ENCODE measurements around the gene SCARB1. TPM values are rescaled to one million over a fixed set of nuclear protein-coding genes. Genes with fewer than 3 reads are reported as not detected.

The SCARB1 gene
- total RNA-seq, 1 experiment from 2014 or later: 44.9 TPM

DNA sequence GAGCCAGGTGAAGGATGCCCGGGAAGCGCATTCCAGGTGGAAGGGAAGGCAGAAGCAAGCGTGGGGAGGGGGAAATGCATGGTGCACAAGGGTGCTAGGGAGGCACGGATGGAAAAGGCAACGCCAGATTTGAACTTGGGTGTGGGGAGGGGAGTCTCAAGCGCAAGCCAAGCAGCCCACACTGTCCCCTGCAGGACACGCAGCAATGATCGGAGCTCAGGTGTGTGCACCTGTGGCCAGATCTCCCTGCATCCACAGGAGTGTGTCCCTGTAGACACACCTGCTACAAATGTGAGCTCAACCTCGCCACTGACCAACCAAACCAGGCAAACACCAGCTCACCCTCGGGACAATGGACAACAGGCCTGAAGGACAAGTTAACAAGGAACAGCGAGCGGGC, 63.2 kb downstream of the SCARB1 start:
- no peak overlapping the region for H3K4me3 ChIP-seq (ENCODE audit: insufficient read depth, low read depth, low read length)
- no peak for DNase-seq
- H3K27me3 ChIP-seq (ENCODE audit: control insufficient read depth, insufficient read depth, low read length): no peaks in the 10 kb centered on the region
- peaks cover 2% of the 10 kb centered on the region; the same call in 1 of the 2 replicates for H3K36me3 ChIP-seq (replicated peaks; ENCODE audit: control insufficient read depth, insufficient read depth, low read length)

DNA sequence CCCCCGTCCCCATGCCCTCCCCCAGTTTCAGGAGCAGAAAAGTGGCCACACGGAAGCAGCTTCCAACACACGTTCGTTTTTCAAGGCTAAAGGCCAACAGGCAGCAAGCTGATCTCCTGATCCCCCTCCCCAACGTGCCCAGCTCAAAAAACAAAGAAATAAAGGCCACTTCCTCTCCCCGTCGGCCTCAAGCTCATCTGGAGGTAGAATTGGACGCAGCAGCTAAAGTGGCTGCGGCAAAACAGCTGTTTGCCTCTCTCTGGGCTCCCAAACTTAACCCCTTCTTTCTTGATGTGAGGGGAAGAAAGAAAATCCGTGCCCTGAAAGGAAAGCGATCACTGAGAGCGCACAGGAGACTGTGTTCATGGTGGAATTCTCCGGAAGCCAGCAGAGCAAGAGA, 66.3 kb downstream of the SCARB1 start:
- DNase-seq: no peak
- no peak overlapping the region for H3K4me3 ChIP-seq (ENCODE audit: insufficient read depth, low read depth, low read length)
- H3K27me3 ChIP-seq (ENCODE audit: control insufficient read depth, insufficient read depth, low read length): no peaks in the 10 kb centered on the region
- H3K36me3 ChIP-seq (replicated peaks; ENCODE audit: control insufficient read depth, insufficient read depth, low read length): no peaks in the 10 kb centered on the region; the same call in 1 of the 2 replicates

DNA sequence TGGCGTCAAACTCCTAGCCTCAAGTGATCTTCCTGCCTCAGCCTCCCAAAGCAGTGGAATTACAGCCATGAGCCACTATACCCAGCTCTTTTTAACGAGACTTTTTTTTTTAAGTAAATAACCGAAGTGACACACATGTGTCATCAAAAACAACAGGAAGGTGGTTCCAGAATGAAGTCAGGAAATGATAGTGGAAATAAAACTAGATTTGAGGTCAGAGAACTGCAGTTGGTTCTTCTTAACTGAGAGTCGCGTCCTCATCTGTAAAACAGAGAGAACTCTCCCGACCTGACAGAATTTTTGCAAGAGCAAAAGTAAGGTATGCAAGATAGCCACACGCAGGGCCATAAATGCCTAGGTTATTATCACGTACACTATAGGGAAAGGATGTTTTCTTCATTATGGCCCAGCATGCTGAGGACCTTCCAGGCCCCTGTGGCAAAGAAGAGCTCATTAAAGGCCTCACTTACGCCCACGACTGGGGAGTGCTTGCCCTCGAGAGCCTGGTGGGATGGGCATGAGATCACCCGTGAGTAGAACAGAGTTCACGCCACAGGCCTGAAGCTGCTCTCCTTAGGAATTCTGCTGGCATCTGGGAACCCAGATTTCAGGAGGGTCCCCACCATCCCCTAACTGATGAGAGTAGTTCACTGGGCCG, 67.2 kb downstream of the SCARB1 start:
- no peak for DNase-seq
- no peaks in the 10 kb centered on the region; the same call in 1 of the 2 replicates for H3K36me3 ChIP-seq (replicated peaks; ENCODE audit: control insufficient read depth, insufficient read depth, low read length)
- no peaks in the 10 kb centered on the region for H3K27me3 ChIP-seq (ENCODE audit: control insufficient read depth, insufficient read depth, low read length)
- no peak overlapping the region for H3K4me3 ChIP-seq (ENCODE audit: insufficient read depth, low read depth, low read length)

DNA sequence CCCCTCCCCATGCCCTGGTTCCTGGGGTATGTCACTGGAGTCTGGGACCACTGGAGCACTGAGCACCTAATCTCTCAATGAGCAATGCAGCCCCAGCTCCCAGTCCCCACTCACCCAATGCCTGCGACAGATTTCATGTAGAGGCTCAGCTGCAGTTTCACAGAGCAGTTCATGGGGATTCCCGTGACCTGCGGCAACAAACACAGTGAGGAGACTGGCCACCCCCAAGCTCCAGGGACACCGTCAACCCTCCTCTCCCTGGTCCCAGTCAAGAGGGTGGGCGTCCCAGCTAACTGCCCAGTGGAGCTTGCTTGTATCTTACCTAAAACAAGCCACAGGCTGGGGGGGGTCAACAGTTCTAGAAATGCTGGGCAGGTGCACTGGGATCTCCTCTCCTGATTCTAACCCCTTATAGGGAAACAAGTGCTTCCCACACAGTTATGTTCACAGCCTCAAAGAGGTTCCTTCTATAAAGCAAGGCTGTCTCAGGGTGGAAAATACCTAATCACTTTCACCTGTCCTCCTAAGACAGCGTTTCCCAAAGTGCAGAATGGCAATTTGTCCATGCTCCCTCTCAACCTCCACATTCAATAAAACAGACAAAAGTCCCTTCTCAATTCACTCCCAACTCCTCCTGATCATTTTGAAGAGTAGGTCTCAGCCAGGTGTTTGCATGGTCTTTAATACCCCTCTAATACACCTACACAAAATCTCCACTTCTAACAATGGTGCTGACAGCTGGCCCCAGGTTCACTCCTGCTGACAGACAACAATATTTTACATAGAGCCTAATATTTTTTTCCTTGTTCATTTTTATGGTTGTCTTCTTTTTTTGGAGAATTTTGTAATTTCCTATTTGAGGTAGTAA, 68.3 kb downstream of the SCARB1 start:
- DNase-seq: peak; percentile 17
- H3K27me3 ChIP-seq (ENCODE audit: control insufficient read depth, insufficient read depth, low read length): no peaks in the 10 kb centered on the region
- H3K36me3 ChIP-seq (replicated peaks; ENCODE audit: control insufficient read depth, insufficient read depth, low read length): no peaks in the 10 kb centered on the region; the same call in 1 of the 2 replicates
- H3K4me3 ChIP-seq (ENCODE audit: insufficient read depth, low read depth, low read length): no peak overlapping the region

DNA sequence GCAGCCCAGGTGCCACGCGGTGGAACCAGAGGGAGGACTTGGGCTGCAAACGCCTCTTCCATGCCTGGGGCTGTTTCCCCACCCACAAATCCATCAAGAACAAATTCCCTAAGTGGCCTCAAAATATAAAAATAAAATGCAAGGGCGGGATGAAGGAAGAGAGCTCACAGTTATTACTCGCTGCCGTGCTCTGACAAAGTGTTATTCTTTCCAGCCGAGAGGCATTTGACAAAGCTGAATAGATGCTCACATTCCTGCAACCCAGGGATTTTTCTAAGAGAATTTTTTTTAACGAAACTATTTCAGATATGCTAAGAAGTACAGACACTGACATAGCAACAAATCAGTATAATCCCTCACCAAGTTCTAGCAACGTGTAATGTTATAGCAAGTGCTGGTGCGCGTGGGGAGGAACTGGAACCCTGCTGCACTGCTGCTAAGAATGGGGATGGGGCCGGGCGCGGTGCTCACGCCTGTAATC, 70.7 kb downstream of the SCARB1 start:
- no peak for DNase-seq
- peaks cover 2% of the 10 kb centered on the region; the same call in 1 of the 2 replicates for H3K36me3 ChIP-seq (replicated peaks; ENCODE audit: control insufficient read depth, insufficient read depth, low read length)
- no peak overlapping the region for H3K4me3 ChIP-seq (ENCODE audit: insufficient read depth, low read depth, low read length)
- no peaks in the 10 kb centered on the region for H3K27me3 ChIP-seq (ENCODE audit: control insufficient read depth, insufficient read depth, low read length)

DNA sequence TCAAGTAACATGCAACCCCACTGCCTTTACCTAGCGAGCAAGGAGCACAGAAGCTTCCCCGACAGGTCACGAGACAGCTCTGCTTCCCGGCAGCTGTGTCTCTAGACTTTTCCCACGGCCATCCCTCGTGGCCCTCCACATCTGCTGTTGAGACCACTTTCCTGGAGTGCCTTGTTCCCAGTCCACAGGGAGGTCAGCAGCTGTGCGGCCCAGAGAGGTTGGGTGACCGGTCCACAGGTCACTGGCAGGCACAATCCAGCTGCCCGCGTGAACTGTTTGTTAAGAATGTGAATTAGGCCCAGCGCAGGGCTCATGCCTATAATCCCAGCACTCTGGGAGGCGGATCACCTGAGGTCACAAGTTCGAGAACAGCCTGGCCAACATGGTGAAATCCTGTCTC, 71.5 kb downstream of the SCARB1 start:
- H3K27me3 ChIP-seq (ENCODE audit: control insufficient read depth, insufficient read depth, low read length): no peaks in the 10 kb centered on the region
- peaks cover 2% of the 10 kb centered on the region; the same call in 1 of the 2 replicates for H3K36me3 ChIP-seq (replicated peaks; ENCODE audit: control insufficient read depth, insufficient read depth, low read length)
- no peak overlapping the region for H3K4me3 ChIP-seq (ENCODE audit: insufficient read depth, low read depth, low read length)
- no peak for DNase-seq

DNA sequence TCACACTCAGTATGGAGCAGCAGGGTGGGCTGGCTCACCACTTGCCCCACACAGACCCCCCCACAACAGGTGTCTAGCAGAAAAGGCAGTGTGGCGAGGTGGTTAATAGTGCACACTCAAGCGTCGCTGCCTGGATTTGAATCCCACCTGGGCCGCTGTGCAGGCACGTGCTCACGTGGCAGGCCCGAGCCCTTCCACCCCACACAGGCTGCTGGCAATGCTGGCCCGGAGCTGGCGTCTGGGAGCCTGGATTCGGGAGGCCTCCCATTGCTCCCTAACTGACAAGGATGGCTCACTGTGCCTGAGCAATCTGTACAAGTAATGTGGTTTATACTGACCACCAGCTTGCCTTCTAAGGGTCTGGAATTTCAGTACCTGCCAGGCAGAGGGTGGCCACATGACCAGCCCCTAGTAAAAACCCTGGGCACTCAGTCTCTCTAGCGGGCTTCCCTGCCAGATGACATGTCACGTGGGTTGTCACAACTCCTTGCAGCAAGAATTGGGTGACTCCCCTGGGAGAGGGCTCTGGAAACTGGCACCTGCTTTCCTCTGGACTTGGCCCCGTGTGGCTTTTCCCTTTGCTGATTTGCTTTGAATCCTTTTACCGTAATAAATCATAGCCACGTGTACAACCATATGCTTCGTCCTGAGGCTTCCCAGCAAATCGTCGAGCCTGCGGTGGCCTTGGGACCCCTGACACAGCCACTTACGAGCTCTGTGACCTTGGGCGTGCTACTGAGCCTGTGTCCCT, 72.8 kb downstream of the SCARB1 start:
- Histone ChIP-seq H3K4me3 (ENCODE audit: insufficient read depth, low read depth, low read length) (no peak overlapping the region), H3K27me3 (ENCODE audit: control insufficient read depth, insufficient read depth, low read length) (no peaks in the 10 kb centered on the region), H3K36me3 (replicated peaks; ENCODE audit: control insufficient read depth, insufficient read depth, low read length) (peaks cover 4% of the 10 kb centered on the region)
- DNase-seq: no peak

DNA sequence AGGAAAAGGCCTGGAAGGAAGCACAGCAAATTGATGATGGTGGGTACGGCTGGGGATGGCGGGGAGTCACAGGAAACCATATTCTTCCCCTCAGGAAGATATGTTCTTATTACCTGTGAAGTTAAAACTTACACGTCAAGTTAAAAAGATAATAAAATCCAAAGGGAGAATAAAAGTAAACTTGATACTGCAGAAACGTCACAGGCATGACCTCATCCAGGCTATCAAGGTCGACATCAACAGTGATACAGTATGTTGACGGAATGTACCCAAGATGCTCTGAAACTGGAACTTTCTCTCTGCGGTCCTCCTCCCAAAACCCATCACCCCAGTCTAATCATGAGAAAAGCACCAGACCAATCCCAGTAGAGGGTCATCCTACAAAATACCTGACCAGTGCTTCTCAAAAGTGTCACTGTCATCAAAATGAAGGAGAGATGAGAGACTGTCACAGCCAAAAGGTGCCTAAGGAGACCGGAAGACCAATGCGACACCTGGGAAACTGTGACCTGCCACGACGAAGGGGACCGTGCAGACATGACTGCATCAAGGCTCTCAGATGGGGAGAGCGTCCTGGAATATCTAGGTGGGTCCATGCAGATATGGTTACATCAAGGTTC, 74.6 kb downstream of the SCARB1 start:
- H3K36me3 ChIP-seq (replicated peaks; ENCODE audit: control insufficient read depth, insufficient read depth, low read length): peaks cover 7% of the 10 kb centered on the region
- no peaks in the 10 kb centered on the region for H3K27me3 ChIP-seq (ENCODE audit: control insufficient read depth, insufficient read depth, low read length)
- H3K4me3 ChIP-seq (ENCODE audit: insufficient read depth, low read depth, low read length): no peak overlapping the region
- no peak for DNase-seq

DNA sequence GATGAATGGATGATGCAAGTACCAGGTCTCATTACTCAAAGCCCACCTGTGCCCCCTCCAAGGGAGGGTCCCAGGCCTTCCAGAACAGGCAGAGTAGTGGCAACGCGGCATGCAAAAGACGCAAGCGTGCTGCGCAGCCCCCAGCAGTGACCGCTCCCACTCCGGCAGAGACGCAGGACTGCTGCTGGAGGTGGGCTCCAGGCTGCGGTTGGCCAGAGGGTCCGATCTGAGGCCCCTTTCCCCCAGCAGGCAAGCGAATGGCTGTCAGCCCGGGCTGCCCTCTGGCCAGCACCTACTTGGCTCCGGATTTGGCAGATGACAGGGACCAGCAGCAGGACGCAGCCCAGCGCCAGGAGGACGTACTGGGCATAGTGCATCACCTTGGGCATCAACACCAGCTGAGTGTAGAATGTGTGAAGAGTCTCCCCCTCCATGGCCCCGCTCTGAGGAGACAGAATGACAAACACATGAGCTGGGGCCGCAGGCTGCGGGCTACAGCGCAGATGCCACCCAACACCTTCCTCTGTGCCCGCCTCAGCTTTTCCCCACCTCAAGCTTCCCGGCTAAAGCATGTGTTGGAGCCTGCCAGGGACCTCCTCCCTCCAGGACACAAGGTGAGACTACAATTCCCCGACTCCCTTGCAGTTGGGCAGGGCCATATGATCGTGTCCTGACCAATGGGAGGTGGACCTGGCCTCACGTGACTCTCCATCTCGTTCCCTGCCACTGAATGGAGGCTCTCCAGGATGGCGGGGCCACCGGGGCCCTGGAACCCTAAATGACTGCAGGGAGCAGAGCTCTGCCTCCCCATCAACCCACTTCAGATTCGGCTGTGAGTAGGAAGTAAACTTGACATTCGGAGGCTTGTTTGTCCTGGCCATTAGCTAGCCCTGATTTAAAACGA, 77.4 kb downstream of the SCARB1 start:
- H3K27me3 ChIP-seq (ENCODE audit: control insufficient read depth, insufficient read depth, low read length): no peaks in the 10 kb centered on the region
- no peak overlapping the region for H3K4me3 ChIP-seq (ENCODE audit: insufficient read depth, low read depth, low read length)
- peak; percentile 98 for DNase-seq
- peaks cover 7% of the 10 kb centered on the region for H3K36me3 ChIP-seq (replicated peaks; ENCODE audit: control insufficient read depth, insufficient read depth, low read length)

DNA sequence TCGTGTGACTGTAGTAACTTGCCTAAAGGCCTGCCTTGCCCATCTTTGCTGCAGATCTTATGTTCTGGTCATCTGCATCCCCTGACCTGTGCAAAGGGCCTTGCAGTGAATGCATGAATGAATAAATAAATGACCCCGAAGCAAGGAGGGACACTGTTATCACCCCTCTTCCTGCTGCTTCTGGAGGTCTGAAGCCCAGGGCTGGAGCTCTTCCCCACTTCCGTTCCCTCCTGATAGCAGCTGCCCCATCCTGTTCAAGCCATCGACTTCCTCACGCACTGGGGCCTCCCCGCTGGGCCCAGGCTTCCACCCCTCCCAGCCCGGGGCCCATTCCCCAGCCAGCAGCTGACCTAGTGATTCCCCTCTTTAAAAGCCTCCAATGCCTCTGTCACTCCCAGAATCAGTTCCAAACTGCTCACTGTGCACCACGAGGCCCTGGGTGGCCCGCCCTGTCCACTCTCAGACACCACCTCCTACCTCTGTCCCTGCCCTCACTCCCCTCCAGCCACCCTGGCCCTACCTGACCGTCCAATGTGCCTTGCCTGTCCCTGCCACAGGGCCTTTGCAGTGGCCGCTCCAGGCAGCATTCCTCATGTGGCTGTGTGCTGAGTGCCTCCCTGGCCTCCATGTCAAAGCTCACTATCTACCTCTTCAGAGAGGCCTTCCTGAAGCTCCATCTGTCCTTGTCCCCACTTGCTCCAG, 78.6 kb downstream of the SCARB1 start:
- peak; percentile 47 for DNase-seq
- no peak overlapping the region for H3K4me3 ChIP-seq (ENCODE audit: insufficient read depth, low read depth, low read length)

DNA sequence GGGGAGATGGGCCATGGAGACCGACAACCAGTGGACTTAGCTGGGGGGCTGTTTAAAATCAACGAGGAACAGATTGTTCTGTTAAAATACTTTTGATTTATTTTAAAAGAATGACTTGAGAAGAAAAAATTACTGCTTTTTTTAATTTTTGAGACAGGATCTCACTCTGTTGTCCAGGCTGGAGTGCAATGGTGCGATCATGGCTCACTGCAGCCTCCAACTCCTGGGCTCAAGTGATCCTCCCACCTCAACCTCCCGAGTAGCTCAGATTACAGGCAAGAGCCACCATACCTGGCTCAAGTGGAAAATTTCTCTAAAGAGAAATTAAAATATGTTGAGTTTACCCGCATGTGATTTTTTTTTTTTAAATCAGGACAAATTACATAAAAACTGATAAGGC, 80.6 kb downstream of the SCARB1 start:
- no peak for DNase-seq
- no peaks in the 10 kb centered on the region for H3K27me3 ChIP-seq (ENCODE audit: control insufficient read depth, insufficient read depth, low read length)
- H3K4me3 ChIP-seq (ENCODE audit: insufficient read depth, low read depth, low read length): no peak overlapping the region
- peaks cover 5% of the 10 kb centered on the region for H3K36me3 ChIP-seq (replicated peaks; ENCODE audit: control insufficient read depth, insufficient read depth, low read length)

More for the DNA sequence above, 78.6 kb downstream of the SCARB1 start:
- Histone ChIP-seq H3K36me3 (replicated peaks; ENCODE audit: control insufficient read depth, insufficient read depth, low read length) (peaks cover 7% of the 10 kb centered on the region), H3K27me3 (ENCODE audit: control insufficient read depth, insufficient read depth, low read length) (no peaks in the 10 kb centered on the region)

DNA sequence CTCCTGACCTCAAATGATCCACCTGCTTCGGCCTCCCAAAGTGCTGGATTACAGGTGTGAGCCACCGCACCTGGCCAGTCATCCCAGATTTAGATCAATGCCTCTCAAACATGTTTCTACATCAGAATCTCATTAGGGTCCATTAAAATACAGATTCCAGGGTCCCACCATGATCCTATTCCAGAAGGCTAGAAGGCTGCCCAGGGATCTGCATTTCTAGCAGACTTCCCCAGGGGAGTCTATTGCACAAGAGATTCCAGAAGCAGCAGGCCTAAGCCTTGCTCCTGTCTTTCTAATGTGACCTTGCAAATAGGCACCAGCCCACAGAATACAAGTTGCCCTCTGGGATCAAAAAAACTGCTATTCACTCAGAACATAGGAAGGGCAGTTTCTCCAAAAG, 81.5 kb downstream of the SCARB1 start:
- no peaks in the 10 kb centered on the region for H3K27me3 ChIP-seq (ENCODE audit: control insufficient read depth, insufficient read depth, low read length)
- H3K4me3 ChIP-seq (ENCODE audit: insufficient read depth, low read depth, low read length): no peak overlapping the region
- DNase-seq: peak; percentile 43
- H3K36me3 ChIP-seq (replicated peaks; ENCODE audit: control insufficient read depth, insufficient read depth, low read length): peaks cover 5% of the 10 kb centered on the region

All from H7 (cell line).